ENCODE results near the gene CHD9NB.

The CHD9NB gene

DNA sequence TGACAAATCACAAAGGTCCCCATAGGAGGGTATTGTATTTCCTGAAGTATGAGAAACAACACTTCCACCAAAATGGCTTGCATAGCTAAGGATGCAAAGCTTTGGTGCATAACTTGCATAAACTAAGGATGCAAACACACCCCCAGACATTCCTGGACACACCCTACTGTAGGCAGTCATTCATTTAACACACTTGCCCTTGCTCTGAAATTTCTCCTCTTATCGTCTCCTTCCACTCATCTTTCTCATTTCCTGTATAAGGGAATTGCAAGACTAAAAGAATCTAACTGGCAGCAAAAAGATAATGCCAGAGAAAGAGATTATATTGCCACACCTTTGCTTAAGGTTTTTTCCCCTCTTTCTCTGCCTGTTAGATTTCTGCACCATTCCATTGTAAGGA, 30.4 kb upstream of the CHD9NB start:
- no peak overlapping the region for H3K4me3 ChIP-seq (ENCODE audit: low read depth, low read length)
- TF ChIP-seq, protein P1, sequence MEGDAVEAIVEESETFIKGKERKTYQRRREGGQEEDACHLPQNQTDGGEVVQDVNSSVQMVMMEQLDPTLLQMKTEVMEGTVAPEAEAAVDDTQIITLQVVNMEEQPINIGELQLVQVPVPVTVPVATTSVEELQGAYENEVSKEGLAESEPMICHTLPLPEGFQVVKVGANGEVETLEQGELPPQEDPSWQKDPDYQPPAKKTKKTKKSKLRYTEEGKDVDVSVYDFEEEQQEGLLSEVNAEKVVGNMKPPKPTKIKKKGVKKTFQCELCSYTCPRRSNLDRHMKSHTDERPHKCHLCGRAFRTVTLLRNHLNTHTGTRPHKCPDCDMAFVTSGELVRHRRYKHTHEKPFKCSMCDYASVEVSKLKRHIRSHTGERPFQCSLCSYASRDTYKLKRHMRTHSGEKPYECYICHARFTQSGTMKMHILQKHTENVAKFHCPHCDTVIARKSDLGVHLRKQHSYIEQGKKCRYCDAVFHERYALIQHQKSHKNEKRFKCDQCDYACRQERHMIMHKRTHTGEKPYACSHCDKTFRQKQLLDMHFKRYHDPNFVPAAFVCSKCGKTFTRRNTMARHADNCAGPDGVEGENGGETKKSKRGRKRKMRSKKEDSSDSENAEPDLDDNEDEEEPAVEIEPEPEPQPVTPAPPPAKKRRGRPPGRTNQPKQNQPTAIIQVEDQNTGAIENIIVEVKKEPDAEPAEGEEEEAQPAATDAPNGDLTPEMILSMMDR (IDR thresholded peaks at IDR 0.05; ENCODE audit: borderline replicate concordance, insufficient read depth, low read depth, low read length) = no peak

DNA sequence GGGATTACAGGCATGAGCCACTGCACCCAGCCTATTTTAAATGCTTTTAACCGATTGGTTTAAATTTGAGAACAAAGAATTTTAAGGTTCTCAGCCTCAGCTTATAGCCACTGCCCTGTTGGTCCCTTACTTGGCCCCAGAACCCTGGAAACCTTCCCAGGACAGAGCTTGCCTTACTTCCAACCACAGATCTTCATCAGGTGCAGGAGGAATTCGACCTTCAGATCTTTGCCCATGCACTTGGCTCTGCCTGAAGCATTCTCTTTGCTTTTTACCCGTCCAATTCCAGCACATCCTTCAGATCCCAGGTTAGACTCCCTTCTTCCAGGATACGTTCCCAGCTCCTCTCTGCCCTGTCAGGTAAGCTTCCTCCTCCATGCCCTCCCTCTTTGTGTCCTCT, 29.8 kb upstream of the CHD9NB start:
- no peak overlapping the region for H3K4me3 ChIP-seq (ENCODE audit: low read depth, low read length)
- TF ChIP-seq, protein P1 (IDR thresholded peaks at IDR 0.05; ENCODE audit: borderline replicate concordance, insufficient read depth, low read depth, low read length) = no peak

DNA sequence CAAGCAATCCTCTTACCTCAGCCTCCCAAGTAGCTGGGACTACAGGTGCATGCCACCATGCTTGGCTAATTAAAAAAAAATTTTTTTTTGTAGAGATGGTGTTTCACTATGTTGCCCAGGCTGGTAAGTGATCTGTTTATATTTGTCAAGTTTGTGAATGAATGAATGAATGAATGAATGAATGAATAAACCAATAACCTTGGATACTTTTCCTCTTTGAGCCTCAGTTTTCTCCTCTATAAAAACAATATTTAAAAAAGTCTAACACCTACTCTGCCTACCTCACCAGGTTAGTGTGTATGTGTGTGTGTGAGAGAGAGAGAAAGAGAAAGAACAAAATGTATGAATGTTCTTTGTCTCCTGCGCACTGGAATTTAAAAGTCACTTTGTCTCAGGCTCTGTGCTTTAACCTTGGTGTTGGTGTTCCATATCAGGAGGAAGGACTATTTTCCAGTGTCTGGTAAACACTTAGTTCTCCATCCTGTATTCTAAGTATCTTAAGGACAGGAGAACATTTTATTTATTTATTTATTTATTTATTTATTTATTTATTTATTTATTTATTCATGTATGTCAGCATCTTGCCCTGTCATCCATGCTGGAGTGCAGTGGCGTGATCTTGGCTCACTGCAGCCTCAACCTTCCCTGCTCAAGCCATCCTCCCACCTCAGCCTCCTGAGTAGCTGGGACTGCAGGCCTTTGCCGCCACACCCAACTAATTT, 29.1 kb upstream of the CHD9NB start:
- TF ChIP-seq, protein P1 (IDR thresholded peaks at IDR 0.05; ENCODE audit: borderline replicate concordance, insufficient read depth, low read depth, low read length) = no peak
- no peak overlapping the region for H3K4me3 ChIP-seq (ENCODE audit: low read depth, low read length)

DNA sequence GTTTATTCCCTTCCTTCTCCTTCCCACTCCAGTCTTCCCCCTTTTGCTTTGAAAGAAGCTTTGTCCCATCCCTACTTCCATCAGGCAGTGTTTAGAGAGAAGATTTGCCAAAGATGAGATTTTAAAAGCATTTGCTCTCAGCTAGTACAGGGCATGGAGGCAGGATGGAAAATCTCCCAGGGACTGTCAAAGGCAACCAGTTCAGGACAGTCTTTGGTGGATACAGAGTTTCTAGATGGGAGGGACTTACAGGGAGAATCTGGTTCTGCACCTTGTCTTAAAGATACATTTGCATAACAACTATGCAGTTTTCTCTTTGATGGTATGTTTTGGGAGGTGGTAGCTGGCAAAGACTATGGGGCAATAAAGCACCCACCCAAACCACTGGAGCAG, 28.3 kb upstream of the CHD9NB start:
- H3K4me3 ChIP-seq (ENCODE audit: low read depth, low read length) = no peak overlapping the region
- TF ChIP-seq, protein P1 (IDR thresholded peaks at IDR 0.05; ENCODE audit: borderline replicate concordance, insufficient read depth, low read depth, low read length) = no peak

DNA sequence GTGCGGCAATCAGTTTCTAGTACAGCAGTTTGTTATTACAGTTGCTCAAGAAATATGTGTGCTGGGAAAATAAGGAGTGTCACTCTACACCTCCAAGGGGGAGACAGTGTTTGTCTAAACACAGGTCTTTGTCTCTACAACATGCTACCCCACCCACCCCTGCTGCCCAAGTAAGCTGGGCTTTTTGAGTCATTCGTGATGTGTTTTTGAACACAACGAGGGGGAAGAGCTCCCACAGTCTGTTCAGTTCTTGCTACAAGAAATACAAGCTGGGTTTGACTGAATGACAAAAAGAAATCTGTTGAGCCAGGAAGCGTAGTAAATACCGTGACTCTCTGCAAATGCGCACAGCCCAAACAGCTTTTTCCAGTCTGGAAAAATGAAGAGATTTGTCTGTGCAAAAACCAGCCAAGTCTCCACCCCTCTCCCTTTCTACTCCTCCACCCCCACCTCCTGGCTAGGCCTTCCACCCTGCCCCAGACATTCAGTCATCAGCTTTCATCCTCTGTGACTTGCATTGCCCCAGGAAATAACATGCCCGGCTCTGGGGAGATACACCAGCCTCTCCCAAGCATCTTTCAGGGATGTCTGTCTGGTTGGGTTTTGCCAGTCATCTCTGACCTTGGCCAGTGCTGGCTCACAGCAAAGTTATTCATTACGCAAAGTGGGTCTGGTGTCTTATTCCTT, 27.8 kb upstream of the CHD9NB start:
- TF ChIP-seq, protein P1 (IDR thresholded peaks at IDR 0.05; ENCODE audit: borderline replicate concordance, insufficient read depth, low read depth, low read length) = no peak
- H3K4me3 ChIP-seq (ENCODE audit: low read depth, low read length) = no peak overlapping the region

DNA sequence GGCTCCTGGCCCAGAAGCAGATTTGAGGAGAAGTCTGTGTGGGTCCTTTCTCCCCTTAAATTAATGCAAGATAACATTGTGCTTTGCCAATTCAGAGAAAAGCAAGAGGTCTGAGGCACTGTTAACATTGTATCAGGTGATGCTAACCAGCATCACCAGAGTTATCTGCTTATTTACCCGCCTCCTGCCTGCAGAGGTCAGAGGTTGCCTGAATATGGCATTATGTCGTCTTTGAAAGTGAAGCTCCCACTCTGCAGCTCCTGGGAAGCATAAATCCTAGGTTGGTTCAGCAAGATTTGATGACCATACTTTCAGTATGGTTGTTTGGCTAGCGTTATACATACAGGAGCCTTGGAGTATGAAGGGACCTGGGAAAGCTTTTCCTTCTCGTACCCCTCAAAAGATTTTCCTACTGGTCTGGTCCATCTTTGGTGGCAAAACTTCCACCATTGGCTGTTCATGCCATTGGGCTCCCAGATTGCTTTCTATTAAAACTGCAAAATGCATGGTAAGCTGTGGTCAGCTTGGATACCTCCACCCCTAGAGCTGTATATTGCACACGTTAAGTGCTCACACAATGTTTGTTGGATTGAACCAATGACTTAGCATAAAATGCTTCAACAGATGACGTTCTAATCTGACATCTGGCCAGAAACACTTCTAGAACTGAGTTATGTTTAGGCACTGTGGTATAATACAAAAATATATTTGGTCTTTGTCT, 26.2 kb upstream of the CHD9NB start:
- TF ChIP-seq, protein P1 (IDR thresholded peaks at IDR 0.05; ENCODE audit: borderline replicate concordance, insufficient read depth, low read depth, low read length) = no peak

More for the DNA sequence above, 26.2 kb upstream of the CHD9NB start:
- no peak overlapping the region for H3K4me3 ChIP-seq (ENCODE audit: low read depth, low read length)
